Measurements from ENCODE around the gene C19orf73. TPM values are rescaled to one million over a fixed set of nuclear protein-coding genes. Genes with fewer than 3 reads are reported as not detected.

Gene C19orf73
- total RNA-seq, 1 experiment from 2014 or later: 0.15 TPM

- Histone ChIP-seq H3K36me3 (ENCODE audit: low read depth, low read length) (no peaks in the 10 kb centered on the region), H3K27me3 (ENCODE audit: low read length) (no peaks in the 10 kb centered on the region), H3K4me3 (ENCODE audit: low read length) (peak overlapping the region; percentile 71), H2AFZ (ENCODE audit: low read length) (no peak overlapping the region), H3K9me3 (ENCODE audit: low read length) (no peaks in the 10 kb centered on the region), H3K27ac (ENCODE audit: low read length) (peak overlapping the region; percentile 13; the same call in 1 of the 2 replicates), H4K20me1 (ENCODE audit: low read length) (no peaks in the 10 kb centered on the region), H3F3A (ENCODE audit: low read length, unreplicated experiment) (no peaks in the 10 kb centered on the region), H3K9ac (ENCODE audit: low read length) (peak overlapping the region; percentile 75; the same call in 1 of the 2 replicates), H3K9me2 (replicated peaks; ENCODE audit: low read length) (no peaks in the 10 kb centered on the region), H3K4me1 (ENCODE audit: insufficient read depth, low read length) (peaks cover 25% of the 10 kb centered on the region), H3K4me2 (ENCODE audit: low read length) (peak overlapping the region; percentile 91), H3K79me2 (ENCODE audit: low read length) (no peaks in the 10 kb centered on the region)
- intact Hi-C loops (cut with micrococcal nuclease): no loop called here
- peak; percentile 95 for DNase-seq
- no TSS peak for BruUV-seq (replicated peaks)
- peak; percentile 41 for ATAC-seq
- TF ChIP-seq, protein P1, sequence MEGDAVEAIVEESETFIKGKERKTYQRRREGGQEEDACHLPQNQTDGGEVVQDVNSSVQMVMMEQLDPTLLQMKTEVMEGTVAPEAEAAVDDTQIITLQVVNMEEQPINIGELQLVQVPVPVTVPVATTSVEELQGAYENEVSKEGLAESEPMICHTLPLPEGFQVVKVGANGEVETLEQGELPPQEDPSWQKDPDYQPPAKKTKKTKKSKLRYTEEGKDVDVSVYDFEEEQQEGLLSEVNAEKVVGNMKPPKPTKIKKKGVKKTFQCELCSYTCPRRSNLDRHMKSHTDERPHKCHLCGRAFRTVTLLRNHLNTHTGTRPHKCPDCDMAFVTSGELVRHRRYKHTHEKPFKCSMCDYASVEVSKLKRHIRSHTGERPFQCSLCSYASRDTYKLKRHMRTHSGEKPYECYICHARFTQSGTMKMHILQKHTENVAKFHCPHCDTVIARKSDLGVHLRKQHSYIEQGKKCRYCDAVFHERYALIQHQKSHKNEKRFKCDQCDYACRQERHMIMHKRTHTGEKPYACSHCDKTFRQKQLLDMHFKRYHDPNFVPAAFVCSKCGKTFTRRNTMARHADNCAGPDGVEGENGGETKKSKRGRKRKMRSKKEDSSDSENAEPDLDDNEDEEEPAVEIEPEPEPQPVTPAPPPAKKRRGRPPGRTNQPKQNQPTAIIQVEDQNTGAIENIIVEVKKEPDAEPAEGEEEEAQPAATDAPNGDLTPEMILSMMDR (conservative IDR thresholded peaks at IDR 0.05; ENCODE audit: low read depth, low read length): no peak
- TF ChIP-seq EZH2 (IDR thresholded peaks at IDR 0.05; ENCODE audit: low read length, unreplicated experiment) (no peak), EZH2phosphoT487 (IDR thresholded peaks at IDR 0.05; ENCODE audit: borderline replicate concordance, low read length) (no peak)
- CTCF ChIA-PET: interaction anchor here (1.1 kb wide), 1 partner anchor 54 kb away, joined by 4 read pairs; no protein-coding TSS in a partner anchor
- POLR2A ChIA-PET (ENCODE audit: unreplicated experiment): interaction anchor here (0.7 kb wide), 1 partner anchor 159 kb away, joined by 3 read pairs; no protein-coding TSS in a partner anchor
Observed at GRCh38 chr19:49151267-49152118, 32.5 kb upstream of the C19orf73 start.

GRCh38 chr19:49150944-49151243 is 32.0 kb upstream of the C19orf73 start:
- TF ChIP-seq EZH2phosphoT487 (IDR thresholded peaks at IDR 0.05; ENCODE audit: borderline replicate concordance, low read length) (no peak), EZH2 (IDR thresholded peaks at IDR 0.05; ENCODE audit: low read length, unreplicated experiment) (no peak)
- TF ChIP-seq, protein P1 (conservative IDR thresholded peaks at IDR 0.05; ENCODE audit: low read depth, low read length): no peak
- Histone ChIP-seq H3K9ac (ENCODE audit: low read length) (peak overlapping the region; percentile 75), H3K27me3 (ENCODE audit: low read length) (no peaks in the 10 kb centered on the region), H3K9me2 (replicated peaks; ENCODE audit: low read length) (no peaks in the 10 kb centered on the region), H4K20me1 (ENCODE audit: low read length) (no peaks in the 10 kb centered on the region), H3K4me3 (ENCODE audit: low read length) (peak overlapping the region; percentile 71), H3K27ac (ENCODE audit: low read length) (peak overlapping the region; percentile 44), H3K79me2 (ENCODE audit: low read length) (no peaks in the 10 kb centered on the region), H3K4me1 (ENCODE audit: insufficient read depth, low read length) (peaks cover 25% of the 10 kb centered on the region), H3K4me2 (ENCODE audit: low read length) (peak overlapping the region; percentile 91), H3K9me3 (ENCODE audit: low read length) (no peaks in the 10 kb centered on the region), H3F3A (ENCODE audit: low read length, unreplicated experiment) (no peaks in the 10 kb centered on the region), H2AFZ (ENCODE audit: low read length) (peak overlapping the region; percentile 70), H3K36me3 (ENCODE audit: low read depth, low read length) (no peaks in the 10 kb centered on the region)
- DNase-seq: no peak
- BruUV-seq (replicated peaks): no TSS peak
- intact Hi-C loops (cut with micrococcal nuclease): loop anchor here (1.0 kb wide), 1 partner anchor 48 kb away; no protein-coding TSS in a partner anchor
- no peak for ATAC-seq
- POLR2A ChIA-PET (ENCODE audit: unreplicated experiment): interaction anchor here (0.7 kb wide), 1 partner anchor 158 kb away, joined by 3 read pairs; no protein-coding TSS in a partner anchor
- CTCF ChIA-PET: interaction anchor here (0.6 to 1.1 kb wide), 3 partner anchors 53 to 158 kb away, joined by 3 to 4 read pairs (median 4); partner anchors contain the start of genes GYS1 and RUVBL2

Measured in PC-3 (cell line).